HG03064 (cell line): ENCODE results near the gene EHD2.
"Not testable (repeated sequence)": the region's sequence is repeated elsewhere in the genome, so short reads cannot be mapped to it uniquely, and the experiment has no call there.

Source experiments
- ATAC-seq: cut with Tn5 transposase; IDR thresholded peaks from one replicate; pipeline ENCODE4 v1.9.1; 2021; ENCODE audit warnings: low read depth; ENCODE audit not compliant: unreplicated experiment

Gene EHD2

DNA sequence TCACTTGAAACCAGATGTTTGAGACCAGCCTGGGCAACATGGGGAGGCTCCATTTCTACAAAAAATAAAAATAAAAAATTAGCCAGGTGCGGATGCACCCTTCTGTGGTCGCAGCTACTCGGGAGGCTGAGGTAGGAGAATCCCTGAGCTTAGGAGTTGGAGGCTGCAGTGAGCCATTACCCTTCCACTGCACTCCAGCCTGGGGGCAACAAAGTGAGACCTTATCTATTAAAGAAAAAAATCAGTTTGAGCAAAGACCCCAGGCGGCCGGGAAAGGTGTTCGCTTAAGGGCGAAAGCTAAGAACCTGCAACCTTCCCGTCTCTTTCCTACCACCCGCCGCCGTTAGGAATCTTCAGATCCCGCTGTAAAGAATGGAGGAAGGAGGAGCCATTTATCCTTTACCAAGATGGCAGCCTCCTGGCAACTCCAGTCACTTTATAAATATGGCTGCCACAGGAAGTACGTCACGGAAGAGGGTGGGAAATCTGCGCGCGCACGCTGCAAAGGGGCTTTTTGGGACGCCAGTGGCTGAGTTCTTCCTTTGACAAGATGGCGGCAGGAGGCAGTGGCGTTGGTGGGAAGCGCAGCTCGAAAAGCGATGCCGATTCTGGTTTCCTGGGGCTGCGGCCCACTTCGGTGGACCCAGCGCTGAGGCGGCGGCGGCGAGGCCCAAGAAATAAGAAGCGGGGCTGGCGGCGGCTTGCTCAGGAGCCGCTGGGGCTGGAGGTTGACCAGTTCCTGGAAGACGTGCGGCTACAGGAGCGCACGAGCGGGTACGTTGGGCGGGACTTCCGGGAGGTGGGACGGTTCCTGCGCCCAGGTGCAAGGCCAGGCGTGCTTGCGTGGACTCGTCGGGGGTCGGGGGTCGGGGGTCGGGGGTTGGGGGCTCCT is 32.0 kb downstream of the EHD2 start, which contains the start of gene NOP53:
Gene NOP53 (plus strand): TSS at position 537 of the 892 bp plus-strand sequence. CDS start 14 bp downstream, at position 551.
- peak; percentile 60 for ATAC-seq

DNA sequence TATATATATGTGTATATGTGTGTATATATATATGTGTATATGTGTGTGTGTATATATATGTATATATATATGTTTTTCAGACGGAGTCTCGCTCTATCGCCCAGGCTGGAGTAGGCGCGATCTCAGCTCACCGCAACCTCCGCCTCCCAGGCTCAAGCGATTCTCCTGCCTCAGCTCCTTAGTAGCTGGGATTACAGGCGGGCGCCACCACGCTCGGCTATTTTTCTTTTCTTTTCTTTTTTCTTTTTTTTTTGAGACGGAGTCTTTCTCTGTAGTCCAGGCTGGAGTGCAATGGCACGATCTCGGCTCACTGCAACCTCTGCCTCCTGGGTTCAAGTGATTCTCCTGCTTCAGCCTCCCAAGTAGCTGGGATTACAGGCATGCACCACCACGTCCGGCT is 32.9 kb downstream of the EHD2 start:
- ATAC-seq, result not testable (repeated sequence)

DNA sequence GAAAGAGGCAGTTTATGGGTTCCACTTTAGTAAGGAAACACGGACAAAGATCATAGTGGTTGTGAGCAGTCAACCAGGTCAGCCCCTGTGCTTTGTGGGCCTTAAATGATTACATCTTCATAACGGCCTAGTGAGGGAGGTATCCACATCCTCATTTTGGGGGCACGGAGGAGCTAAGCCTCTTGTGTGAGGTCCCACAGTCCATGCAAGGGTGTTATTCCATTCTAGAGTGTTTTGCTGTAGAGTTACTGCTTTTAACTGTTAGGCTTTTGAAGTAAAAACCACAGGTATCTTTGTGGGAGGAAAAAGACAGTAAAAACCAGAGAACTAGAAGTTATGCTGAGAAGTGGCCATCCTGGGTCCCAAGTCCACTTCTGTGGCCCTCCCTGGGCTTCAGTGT is 36.1 kb downstream of the EHD2 start:
- no peak for ATAC-seq

DNA sequence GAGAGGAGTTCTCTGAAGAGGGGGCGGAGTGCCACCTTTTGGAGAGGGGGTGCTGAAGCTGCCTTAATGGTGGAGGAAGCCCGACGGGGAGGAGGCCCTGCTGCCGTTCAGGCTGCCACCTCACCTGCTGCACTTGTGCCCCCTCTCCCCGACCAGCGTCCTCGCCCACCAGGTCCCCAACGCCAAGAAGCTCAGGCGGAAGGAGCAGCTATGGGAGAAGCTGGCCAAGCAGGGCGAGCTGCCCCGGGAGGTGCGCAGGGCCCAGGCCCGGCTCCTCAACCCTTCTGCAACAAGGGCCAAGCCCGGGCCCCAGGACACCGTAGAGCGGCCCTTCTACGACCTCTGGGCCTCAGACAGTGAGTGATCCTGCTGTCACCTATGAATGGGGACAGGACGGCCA is 37.5 kb downstream of the EHD2 start:
- ATAC-seq, result no peak

DNA sequence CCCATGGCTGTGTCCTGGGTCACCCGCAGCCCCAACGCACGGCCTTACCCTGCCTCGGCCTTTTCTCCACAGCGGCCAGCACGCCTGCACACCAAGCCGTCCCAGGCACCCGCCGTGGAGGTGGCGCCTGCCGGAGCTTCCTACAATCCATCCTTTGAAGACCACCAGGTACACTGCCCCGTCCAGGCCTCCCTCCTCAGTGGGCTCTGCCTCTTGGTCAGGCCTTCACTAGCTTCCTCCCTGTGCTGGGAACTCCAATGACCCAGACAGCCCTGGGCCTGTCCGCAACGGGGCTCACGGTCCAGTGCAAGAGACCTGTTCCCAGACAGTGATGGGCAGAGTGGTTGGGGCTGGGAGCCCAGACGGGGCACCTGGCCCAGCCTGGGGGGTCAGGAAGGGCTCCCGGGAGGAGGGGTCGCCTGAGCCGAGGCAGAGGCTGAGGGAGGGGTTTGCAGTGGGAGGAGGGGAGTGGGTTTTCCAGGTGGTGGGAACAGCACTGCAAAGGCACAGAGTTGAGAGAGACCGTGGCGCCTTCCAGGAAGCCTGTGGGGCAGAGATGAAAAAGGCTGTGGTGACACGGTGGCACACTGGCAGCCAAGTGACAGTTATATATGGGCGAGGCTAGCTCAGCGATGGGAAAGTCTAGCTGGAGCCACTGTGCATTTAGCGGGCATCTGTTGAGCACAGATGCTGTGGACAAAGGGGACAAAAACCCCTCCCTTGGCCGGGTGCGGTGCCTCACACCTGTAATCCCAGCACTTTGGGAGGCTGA is 39.4 kb downstream of the EHD2 start:
- no peak for ATAC-seq

DNA sequence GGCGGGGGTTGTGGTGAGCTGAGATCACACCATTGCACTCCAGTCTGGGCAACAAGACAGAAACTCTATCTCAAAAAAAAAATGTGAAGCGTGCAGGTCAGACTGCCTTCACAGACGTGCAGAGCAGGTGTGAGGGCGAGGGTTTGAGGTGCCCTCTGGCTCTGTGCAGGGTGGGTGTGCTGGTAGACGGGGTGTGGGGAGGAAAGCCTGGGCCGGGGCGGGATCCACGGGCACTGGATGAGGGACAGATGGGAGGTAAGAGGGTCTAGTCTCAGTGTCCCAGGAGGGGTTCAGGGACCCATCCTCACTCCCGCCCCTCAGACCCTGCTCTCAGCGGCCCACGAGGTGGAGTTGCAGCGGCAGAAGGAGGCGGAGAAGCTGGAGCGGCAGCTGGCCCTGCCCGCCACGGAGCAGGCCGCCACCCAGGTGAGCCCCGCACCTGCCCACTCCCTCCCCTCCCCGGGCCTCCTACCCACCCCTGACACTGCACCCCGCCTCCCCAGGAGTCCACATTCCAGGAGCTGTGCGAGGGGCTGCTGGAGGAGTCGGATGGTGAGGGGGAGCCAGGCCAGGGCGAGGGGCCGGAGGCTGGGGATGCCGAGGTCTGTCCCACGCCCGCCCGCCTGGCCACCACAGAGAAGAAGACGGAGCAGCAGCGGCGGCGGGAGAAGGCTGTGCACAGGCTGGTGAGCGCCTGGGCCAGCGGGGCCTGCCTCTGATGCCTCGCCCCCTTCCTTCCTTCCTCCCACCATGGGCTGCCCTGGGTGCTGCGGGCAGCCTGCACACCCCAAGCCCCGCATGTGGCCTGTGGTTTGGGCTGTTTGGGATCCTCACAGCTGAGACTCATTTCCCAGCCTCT is 41.2 kb downstream of the EHD2 start:
- no peak for ATAC-seq

DNA sequence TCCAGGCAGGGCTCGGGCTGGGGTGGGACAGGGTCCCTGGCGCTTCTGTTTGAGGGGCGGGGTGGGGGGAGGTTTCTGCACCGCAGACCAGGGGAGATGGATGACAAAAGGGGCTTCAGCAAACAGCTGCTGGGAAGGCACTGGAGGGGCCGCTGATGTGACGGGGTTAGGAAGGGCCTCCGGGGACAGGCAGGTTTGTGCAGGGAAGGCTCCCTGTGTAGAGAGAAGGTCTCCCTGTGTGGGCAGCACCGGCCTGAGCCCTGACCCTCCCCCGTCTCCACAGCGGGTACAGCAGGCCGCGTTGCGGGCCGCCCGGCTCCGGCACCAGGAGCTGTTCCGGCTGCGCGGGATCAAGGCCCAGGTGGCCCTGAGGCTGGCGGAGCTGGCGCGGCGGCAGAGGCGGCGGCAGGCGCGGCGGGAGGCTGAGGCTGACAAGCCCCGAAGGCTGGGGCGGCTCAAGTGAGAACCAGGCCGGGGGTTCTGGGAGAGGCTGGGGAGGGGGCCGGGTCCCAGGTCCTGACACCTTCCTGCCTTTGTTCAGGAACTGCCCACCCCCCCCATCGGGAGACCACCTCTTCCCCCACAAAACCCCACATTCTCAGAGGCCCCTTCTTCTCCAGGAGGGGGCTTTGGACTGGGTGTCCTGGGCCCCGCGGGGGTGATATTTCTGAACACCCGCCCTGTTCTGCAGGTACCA is 42.0 kb downstream of the EHD2 start:
- ATAC-seq, result no peak

DNA sequence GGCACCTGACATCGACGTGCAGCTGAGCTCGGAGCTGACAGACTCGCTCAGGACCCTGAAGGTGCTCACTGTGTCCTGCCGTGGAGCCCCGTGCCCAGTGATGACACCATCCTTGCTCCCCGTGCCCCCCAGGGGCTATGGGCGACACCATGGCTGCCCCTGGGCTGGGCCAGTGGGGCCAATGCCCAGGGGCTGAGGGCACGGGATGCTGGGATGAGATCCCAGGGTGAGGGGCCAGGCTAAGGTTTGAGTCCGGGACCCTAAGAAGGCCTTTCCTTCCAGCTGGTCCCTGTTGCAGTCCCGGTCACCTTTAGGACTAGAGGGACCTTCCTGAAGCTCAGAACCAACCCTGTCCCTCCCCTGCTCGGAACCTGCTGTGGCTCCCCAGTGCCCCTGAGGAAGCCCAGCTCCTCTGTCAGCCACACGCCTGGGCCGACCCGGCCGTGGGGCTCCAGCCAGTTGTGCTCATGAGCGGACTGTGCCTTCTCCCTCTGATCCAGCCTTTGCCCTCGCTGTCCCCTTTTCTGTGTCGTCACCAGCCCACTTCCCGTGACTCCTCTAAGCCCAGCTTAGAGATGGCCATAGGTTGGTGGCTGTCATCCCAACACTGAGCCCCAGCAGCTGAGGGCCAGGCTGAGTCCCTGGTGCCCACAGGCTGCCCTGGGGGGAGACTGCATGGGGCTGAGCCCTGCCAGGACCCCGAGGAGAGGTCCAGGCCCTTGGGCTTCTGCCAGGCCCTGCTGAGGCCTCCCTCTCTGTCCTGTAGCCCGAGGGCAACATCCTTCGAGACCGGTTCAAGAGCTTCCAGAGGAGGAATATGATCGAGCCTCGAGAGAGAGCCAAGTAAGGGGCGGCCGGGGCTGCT is 42.8 kb downstream of the EHD2 start:
- no peak for ATAC-seq

DNA sequence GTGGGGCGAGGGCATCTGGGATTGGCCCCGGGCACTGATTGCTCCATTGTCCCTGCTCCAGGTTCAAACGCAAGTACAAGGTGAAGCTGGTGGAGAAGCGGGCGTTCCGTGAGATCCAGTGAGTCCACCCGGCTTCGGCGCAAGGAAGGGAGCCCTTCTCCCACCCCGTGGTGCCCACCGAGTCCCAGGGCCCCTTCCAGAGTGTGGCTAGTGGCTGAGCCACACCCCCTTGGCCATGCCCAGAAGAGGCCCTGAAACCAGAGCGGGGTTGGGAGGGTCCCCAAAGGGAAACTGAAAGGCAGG is 43.4 kb downstream of the EHD2 start:
- ATAC-seq, result no peak

DNA sequence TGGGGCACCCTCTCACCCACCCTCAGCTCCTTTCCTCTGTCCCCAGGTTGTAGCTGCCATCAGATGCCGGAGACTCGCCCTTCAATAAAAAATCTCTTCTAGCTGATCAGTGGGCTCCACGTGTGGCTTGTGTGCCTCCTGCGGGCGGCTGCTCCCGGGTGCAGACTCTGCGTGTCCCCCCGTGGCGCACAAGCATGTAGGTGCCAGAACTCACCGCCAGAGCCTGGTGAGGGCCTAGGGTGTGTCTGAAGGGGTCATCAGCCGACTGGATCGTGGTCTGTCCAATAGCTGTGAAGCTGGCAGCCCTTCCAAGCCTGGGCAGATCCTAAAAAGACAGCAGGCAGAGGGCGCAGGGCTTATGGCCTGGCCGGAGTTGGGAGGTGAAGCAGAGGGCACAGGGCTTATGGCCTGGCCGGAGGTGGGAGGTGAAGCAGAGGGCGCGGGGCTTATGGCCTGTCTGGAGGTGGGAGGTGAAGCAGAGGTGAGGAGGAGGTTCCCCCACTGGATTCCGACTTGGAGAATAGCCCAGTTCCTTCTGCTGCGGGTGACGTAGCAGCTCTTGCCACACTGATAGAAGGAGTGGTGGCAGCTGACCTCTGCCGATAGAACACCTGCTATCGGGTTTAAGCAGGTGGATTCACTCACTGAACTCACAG is 43.9 kb downstream of the EHD2 start:
- ATAC-seq, result no peak

DNA sequence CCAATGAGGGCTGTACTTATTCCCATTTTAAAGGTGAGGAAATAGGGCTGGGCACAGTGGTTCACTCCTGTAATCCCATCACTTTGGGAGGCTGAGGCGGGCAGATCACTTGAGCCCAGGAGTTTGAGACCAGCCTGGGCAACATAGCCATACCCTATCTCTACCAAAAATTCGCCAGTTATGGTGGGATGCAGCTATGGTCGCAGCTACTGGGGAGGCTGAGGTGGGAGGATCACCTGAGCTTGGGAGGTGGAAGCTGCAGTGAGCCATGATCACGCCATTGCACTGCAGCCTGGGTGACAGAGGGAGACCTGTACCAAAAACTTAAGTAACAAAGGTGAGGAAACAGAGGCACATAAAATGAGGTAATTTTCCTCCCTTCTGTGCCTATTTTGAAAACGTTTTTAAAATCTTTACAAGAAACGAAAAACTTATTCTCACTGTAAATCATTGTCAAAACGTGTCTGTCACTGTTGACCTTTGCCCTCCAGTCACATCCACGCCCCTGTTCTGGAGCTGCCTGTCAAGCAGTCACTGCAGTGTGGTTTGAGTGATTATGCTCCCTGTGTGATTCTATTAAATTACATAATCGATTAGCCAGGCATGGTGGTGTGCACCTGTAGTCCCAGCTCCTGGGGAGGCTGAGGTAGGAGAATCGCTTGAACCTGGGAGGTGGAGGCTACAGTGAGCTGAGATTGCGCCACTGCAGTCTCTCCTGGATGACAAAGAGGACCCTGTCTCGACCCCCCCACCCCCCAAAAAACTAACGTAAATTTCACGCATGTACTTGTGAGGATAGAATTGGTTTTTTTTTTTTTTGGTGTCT is 44.6 kb downstream of the EHD2 start:
- ATAC-seq, result no peak

DNA sequence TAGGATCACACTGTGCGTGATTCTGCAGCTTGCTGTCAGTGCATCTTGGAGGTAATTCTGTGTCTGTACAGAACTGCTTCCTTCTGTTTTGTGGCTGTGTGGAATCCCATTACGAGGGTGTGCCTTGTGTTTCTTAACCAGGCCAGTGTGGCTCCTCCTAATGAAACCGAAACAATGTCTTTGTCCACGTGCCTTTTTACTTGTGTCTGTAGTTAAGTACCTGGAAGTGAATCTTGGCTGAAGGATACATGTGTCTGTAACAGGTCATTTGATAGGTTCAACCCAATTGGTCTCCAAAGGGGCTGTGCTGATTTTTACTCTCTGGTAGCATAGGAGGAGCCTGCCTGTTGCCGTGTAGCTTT is 45.2 kb downstream of the EHD2 start:
- no peak for ATAC-seq

DNA sequence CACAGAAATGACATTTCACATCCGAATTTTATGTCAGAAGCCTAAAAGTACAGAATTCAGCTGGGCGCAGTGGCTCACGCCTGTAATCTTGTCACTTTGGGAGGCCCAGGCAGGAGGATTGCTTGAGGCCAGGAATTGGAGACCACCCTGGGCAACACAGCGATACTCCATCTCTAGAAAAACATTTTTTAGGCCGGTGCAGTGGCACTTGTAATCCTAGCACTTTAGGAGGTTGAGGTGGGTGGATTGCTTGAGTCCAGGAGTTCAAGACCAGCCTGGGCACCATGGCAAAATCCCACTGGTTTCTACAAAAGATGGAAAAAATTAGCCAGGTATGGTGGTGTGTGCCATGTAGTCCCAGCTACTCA is 47.4 kb downstream of the EHD2 start:
- no peak for ATAC-seq

DNA sequence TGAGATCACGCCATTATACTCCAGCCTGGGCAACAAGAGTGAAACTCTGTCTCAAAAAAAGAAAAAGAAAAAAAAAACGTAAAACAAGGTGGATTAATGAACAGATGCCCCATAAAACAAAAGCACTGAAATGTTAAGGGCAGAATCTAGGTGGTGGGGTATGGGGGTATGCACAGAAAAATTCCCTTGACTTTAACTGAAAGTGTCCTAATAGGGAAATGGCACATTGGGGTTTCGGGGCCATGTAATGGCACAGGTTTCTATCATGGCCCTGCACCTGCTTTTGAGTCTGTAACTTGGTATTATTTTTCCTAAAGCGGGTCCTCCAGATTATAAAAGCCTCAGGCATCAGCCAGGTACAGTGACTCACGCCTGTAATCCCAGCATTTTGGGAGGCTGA is 48.3 kb downstream of the EHD2 start:
- no peak for ATAC-seq

DNA sequence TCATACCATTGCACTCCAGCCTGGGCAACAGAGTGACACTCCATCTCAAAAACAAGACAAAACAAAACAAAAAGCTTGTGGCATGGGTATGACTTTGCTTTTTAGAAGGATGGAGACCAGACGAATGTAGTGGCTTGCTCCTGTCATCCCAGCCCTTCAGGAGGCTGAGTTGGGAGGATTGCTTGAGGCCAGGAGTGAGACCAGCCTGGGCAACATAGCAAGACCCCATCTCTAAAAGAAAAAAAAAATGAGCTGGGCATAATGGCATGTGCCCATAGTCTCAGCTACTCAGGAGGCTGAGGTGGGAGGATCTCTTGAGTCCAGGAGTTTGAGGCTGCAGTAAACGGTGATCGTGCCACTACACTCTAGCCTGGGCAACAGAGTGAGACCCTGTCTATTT is 48.9 kb downstream of the EHD2 start:
- no peak for ATAC-seq

DNA sequence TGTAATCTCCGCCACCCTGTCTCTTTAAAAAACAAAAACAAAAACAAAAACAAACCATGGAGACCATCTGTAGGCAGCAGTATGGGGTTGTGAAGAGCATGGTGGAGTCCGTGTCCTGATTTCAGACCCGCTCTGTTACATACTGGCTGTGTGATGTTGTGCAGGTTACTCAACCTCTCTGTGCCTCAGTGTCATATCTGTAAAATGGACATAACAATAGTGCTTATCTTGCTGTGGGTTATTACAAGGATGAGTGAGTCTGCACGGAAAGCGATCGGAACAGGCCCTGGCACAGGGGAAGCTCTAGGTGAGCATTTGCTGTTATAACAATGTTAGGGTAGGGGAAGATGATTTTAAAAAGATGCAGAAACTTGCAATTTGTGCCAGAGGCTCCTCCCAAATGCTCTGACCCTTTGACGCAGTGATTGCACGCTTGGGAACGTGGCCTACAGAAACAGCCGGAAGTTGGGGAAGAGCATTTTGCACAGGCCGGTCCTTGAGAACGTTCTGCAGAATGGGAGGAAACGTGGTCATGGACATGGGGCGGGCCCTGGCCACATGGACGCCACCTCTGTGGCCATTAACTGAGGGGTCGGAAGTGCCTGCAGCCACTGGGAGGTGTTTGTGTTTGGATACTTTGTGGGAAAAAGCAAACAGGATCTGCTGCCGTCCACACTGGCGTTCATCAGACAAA is 49.5 kb downstream of the EHD2 start:
- no peak for ATAC-seq

DNA sequence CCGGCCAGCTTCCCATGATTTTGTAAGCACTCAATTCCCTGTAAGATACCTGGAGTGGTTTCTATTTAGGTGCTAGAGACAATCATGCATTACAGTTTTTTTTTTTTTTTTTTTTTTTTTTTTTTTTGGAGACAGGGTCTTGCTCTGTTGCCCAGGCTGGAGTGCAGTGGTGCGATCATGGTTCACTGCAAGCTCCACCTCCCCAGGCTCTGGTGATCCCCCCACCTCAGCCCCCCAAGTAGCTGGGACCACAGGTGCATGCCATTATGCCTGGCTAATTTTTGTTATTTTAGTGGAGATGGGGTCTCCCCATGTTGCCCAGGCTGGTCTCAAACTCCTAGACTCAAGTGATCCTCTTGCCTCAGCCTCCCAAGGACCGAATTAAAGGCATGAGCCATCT is 51.5 kb downstream of the EHD2 start:
- not testable (repeated sequence) for ATAC-seq
